Testis (tissue), 3 donors: Measurements from ENCODE around the gene ZNF616. TPM values are rescaled to one million over a fixed set of nuclear protein-coding genes. Genes with fewer than 3 reads are reported as not detected.

Source experiments
- DNase-seq: peaks from one replicate; pipeline ENCODE4 v3.0.0-alpha.2; 2019
- H3K27ac ChIP-seq, 2 donors: fragments of 200-600 bp; sonication (generic); one replicate each; pipeline ENCODE4 v1.5.1; 2019
- H3K27me3 ChIP-seq: fragments of 200-600 bp; sonication (generic); one replicate; pipeline ENCODE4 v1.5.1; 2019
- H3K36me3 ChIP-seq: fragments of 200-600 bp; sonication (generic); one replicate; pipeline ENCODE4 v1.5.1; 2017; ENCODE audit warnings: low read depth; ENCODE audit errors: missing control alignments
- H3K4me1 ChIP-seq: fragments of 200-600 bp; sonication (generic); one replicate; pipeline ENCODE4 v1.5.1; 2019
- H3K4me3 ChIP-seq, 2 donors: fragments of 200-600 bp; sonication (generic); one replicate each; pipeline ENCODE4 v1.5.1; 2017 to 2019
- H3K9me3 ChIP-seq: fragments of 200-600 bp; sonication (generic); one replicate; pipeline ENCODE4 v1.5.1; 2017
- POLR2A ChIP-seq: fragments of 450-650 bp; IDR thresholded peaks from one replicate; pipeline ENCODE4 v1.6.1; 2017; ENCODE audit warnings: antibody characterized with exemption, mild to moderate bottlenecking, moderate library complexity
- WGBS, 2 donors: methylation state at CpG; one replicate each; pipeline ENCODE4 v1.1.5; 2018; 5-methylcytosine and 5-hydroxymethylcytosine counted together
- intact Hi-C: fragments of 100-400 bp; cut with DNase I; formaldehyde crosslinking; loops from one replicate; pipeline ENCODE4 v1.15.1; 2023; ENCODE audit warnings: low total_unique reads
- polyA plus RNA-seq: library from polyadenylated mRNA; stranded (reverse); fragments of 350-450 nt; fragmentation: Illumina TruSeq; extraction: RNeasy Lipid Tissue Mini Kit (QIAGEN cat#74804); gene quantifications from one replicate; pipeline ENCODE4 v1.2.3, GENCODE V29; 2014; ENCODE audit warnings: low read depth, low replicate concordance; ENCODE audit not compliant: insufficient read depth
- small RNA-seq, 2 donors: library from RNA; depleted of rRNA; stranded (forward); fragments of <200 nt; gene quantifications; one replicate each; pipeline ENCODE3, GENCODE V24; 2016
- total RNA-seq, 2 donors: library from RNA; depleted of rRNA; stranded (reverse); fragments of >200 nt; gene quantifications; one replicate each; pipeline ENCODE4 v1.2.3, GENCODE V29; 2016
- TF ChIP-seq, protein P1 (sequence below), 3 experiments: fragments of 450-650 bp in 2 of 3; fragments of 200-600 bp in 1 of 3; sonication (generic) in 1 of 3; IDR thresholded peaks; one replicate each; pipeline ENCODE4 v1.5.1; 2016 to 2019; ENCODE audit warnings: antibody characterized with exemption in 3 of 3, mild to moderate bottlenecking in 2 of 3, moderate library complexity in 1 of 3

ZNF616 gene
- total and polyA plus RNA-seq, 3 donors from 2014 or later = 6.3 to 11.3 (median 9.0) TPM

DNA sequence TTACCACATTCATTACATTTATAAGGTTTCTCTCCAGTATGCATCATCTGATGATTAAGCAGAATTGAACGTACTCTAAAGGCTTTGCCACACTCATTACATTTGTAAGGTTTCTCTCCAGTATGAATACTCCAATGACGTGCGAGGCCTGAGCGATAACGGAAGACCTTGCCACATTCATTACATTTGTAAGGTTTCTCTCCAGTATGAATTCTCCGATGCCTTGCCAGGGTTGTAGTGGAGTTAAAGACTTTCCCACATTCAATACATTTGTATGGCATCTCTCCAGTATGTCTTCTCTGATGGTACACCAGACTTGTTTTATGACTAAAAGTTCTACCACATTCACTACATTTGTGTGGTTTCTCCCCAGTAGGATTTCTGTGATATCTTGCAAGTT lies 74.3 kb downstream of the ZNF616 start:
- TF ChIP-seq, protein P1, sequence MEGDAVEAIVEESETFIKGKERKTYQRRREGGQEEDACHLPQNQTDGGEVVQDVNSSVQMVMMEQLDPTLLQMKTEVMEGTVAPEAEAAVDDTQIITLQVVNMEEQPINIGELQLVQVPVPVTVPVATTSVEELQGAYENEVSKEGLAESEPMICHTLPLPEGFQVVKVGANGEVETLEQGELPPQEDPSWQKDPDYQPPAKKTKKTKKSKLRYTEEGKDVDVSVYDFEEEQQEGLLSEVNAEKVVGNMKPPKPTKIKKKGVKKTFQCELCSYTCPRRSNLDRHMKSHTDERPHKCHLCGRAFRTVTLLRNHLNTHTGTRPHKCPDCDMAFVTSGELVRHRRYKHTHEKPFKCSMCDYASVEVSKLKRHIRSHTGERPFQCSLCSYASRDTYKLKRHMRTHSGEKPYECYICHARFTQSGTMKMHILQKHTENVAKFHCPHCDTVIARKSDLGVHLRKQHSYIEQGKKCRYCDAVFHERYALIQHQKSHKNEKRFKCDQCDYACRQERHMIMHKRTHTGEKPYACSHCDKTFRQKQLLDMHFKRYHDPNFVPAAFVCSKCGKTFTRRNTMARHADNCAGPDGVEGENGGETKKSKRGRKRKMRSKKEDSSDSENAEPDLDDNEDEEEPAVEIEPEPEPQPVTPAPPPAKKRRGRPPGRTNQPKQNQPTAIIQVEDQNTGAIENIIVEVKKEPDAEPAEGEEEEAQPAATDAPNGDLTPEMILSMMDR (IDR thresholded peaks at IDR 0.05) = no peak
- TF ChIP-seq POLR2A = no peak
- Histone ChIP-seq H3K27me3 (no peaks in the 10 kb centered on the region), H3K27ac (no peak overlapping the region), H3K36me3 (peaks cover 6% of the 10 kb centered on the region), H3K4me1 (no peaks in the 10 kb centered on the region), H3K4me3 (no peak overlapping the region), H3K9me3 (no peaks in the 10 kb centered on the region)
- intact Hi-C loops = no loop called here
- no peak for DNase-seq
- 96 to 97% methylated on average over 6 of the region's 6 CpGs for WGBS, 2 donors

Small RNA genes lying within 50 kb of the gene (small RNA-seq; reads per million reads assigned to genes)
- gene RPL37P23 = 0 reads per million in 2 donors

Other genes starting within 250 kb of the ZNF616 start
- gene ZNF649, start 234.9 kb downstream of the ZNF616 start, total RNA-seq = 10 to 100 TPM; 12.2 to 12.4 TPM
- 8.7 TPM for gene ZNF649, start 234.9 kb downstream of the ZNF616 start, polyA plus RNA-seq
- 1 to 10 TPM; 9.2 to 9.4 TPM for gene ZNF613, start 212.5 kb downstream of the ZNF616 start, total RNA-seq
- 2.8 TPM for gene ZNF613, start 212.5 kb downstream of the ZNF616 start, polyA plus RNA-seq
- 10 to 100 TPM; 18.0 to 19.0 TPM for gene ZNF350, start 153.1 kb downstream of the ZNF616 start, total RNA-seq
- 7.5 TPM for gene ZNF350, start 153.1 kb downstream of the ZNF616 start, polyA plus RNA-seq
- 10 to 100 TPM in 1 of 2 donors, 1 to 10 TPM in 1; 8.8 to 10.3 TPM for gene ZNF615, start 131.7 kb downstream of the ZNF616 start, total RNA-seq
- 4.7 TPM for gene ZNF615, start 131.7 kb downstream of the ZNF616 start, polyA plus RNA-seq
- 10 to 100 TPM; 13.2 to 13.9 TPM for gene ZNF614, start 111.6 kb downstream of the ZNF616 start, total RNA-seq
- 8.6 TPM for gene ZNF614, start 111.6 kb downstream of the ZNF616 start, polyA plus RNA-seq
- gene ZNF432, start 91.1 kb downstream of the ZNF616 start, total RNA-seq = 10 to 100 TPM; 15.7 to 16.8 TPM
- gene ZNF432, start 91.1 kb downstream of the ZNF616 start, polyA plus RNA-seq = 11.6 TPM
- 10 to 100 TPM; 26.9 to 27.0 TPM for gene ZNF841, start 44.2 kb downstream of the ZNF616 start, total RNA-seq
- 8.5 TPM for gene ZNF841, start 44.2 kb downstream of the ZNF616 start, polyA plus RNA-seq
- gene ZNF836, start 31.7 kb upstream of the ZNF616 start, total RNA-seq = 1 to 10 TPM; 5.4 to 9.2 TPM
- gene ZNF836, start 31.7 kb upstream of the ZNF616 start, polyA plus RNA-seq = 3.3 TPM
- gene PPP2R1A, start 50.1 kb upstream of the ZNF616 start, total RNA-seq = 100 to 1,000 TPM; 262 to 289 TPM
- 181 TPM for gene PPP2R1A, start 50.1 kb upstream of the ZNF616 start, polyA plus RNA-seq
- gene ZNF766, start 129.6 kb upstream of the ZNF616 start, total RNA-seq = 10 to 100 TPM; 15.8 to 35.7 TPM
- gene ZNF766, start 129.6 kb upstream of the ZNF616 start, polyA plus RNA-seq = 30.2 TPM
- 1 to 10 TPM; 4.3 to 4.6 TPM for gene ZNF480, start 157.2 kb upstream of the ZNF616 start, total RNA-seq
- 3.3 TPM for gene ZNF480, start 157.2 kb upstream of the ZNF616 start, polyA plus RNA-seq
- 10 to 100 TPM; 11.1 to 21.5 TPM for gene ZNF610, start 196.3 kb upstream of the ZNF616 start, total RNA-seq
- 16.6 TPM for gene ZNF610, start 196.3 kb upstream of the ZNF616 start, polyA plus RNA-seq
- 10 to 100 TPM; 22.1 to 27.6 TPM for gene ZNF880, start 230.0 kb upstream of the ZNF616 start, total RNA-seq
- 13.8 TPM for gene ZNF880, start 230.0 kb upstream of the ZNF616 start, polyA plus RNA-seq